Neural crest cell (in vitro differentiated cells): ENCODE results near the gene NUDT11. TPM values are rescaled to one million over a fixed set of nuclear protein-coding genes. Genes with fewer than 3 reads are reported as not detected.
"Not testable (repeated sequence)": the region's sequence is repeated elsewhere in the genome, so short reads cannot be mapped to it uniquely, and the experiment has no call there.

ENCODE experiments used
- DNase-seq: peaks from one replicate; pipeline ENCODE4 v3.0.0; 2021; ENCODE audit warnings: low read depth, mixed read lengths, low spot score
- H3K27ac Mint-ChIP-seq: one replicate; pipeline ENCODE4 v1.8.0; 2021; ENCODE audit warnings: mild to moderate bottlenecking, mixed read lengths; ENCODE audit not compliant: unreplicated experiment
- H3K27me3 Mint-ChIP-seq: 2 replicates; pipeline ENCODE4 v1.8.0; 2021; ENCODE audit warnings: low read depth, mild to moderate bottlenecking, mixed read lengths
- H3K36me3 Mint-ChIP-seq: 2 replicates; pipeline ENCODE4 v1.8.0; 2021; ENCODE audit warnings: low read depth, mild to moderate bottlenecking, mixed read lengths
- H3K4me1 Mint-ChIP-seq: 2 replicates; pipeline ENCODE4 v1.8.0; 2021; ENCODE audit warnings: mixed read lengths
- H3K4me3 Mint-ChIP-seq: one replicate; pipeline ENCODE4 v1.8.0; 2021; ENCODE audit warnings: mild to moderate bottlenecking, mixed read lengths
- H3K9me3 Mint-ChIP-seq: 2 replicates; pipeline ENCODE4 v1.8.0; 2021; ENCODE audit warnings: mixed read lengths
- CTCF ChIP-seq: fragments of 200-600 bp; sonication (generic); conservative IDR thresholded peaks from 2 replicates; pipeline ENCODE4 v1.5.0; 2021; ENCODE audit warnings: antibody characterized with exemption, mild to moderate bottlenecking
- long read RNA-seq: library from polyadenylated mRNA; unstranded; transcript quantifications from one replicate; pipeline ENCODE4 v2.0.0, GENCODE V29; 2020
- total RNA-seq: library from RNA; stranded (reverse); gene quantifications from 2 replicates; pipeline ENCODE4 v1.2.1, GENCODE V29; 2021

The NUDT11 gene
- 39.8 and 41.3 TPM in 2 replicates for total RNA-seq
- long read RNA-seq, transcript NUDT11-201 (2 exons, 2,385 nt), result major isoform, 180 of 187 reads
- long read RNA-seq, partial matches to known transcripts, result 5 of 187 reads
- long read RNA-seq, other reads (novel, unspliced or antisense), result 2 of 187 reads

- peaks cover 6% of the 10 kb centered on the region for H3K36me3 Mint-ChIP-seq
- no peak for TF ChIP-seq CTCF
- peaks cover 15% of the 10 kb centered on the region for H3K4me1 Mint-ChIP-seq
- peak within 1 kb of the TSS; percentile 95 for H3K27ac Mint-ChIP-seq
- H3K9me3 Mint-ChIP-seq, result peaks cover 8% of the 10 kb centered on the region
- H3K27me3 Mint-ChIP-seq, result no peaks in the 10 kb centered on the region
- peak; percentile 62 for DNase-seq
- peak within 1 kb of the TSS; percentile 95 for H3K4me3 Mint-ChIP-seq
Measured at GRCh38 chrX:51496501-51497291, at the start of gene NUDT11. Gene NUDT11, minus strand, starts transcription at chrX:51496592. Its CDS starts 148 bp downstream, at chrX:51496444.

- no peak for TF ChIP-seq CTCF
- Mint-ChIP-seq H3K36me3 (no peaks in the 10 kb centered on the region), H3K4me1 (no peaks in the 10 kb centered on the region), H3K27ac (no peak overlapping the region), H3K27me3 (no peaks in the 10 kb centered on the region), H3K4me3 (no peak overlapping the region), H3K9me3 (peaks cover under 1% of the 10 kb centered on the region)
- no peak for DNase-seq
Measured at GRCh38 chrX:51520393-51520792, 24.0 kb upstream of the NUDT11 start.

- H3K27ac Mint-ChIP-seq, H3K27me3 Mint-ChIP-seq, H3K4me1 Mint-ChIP-seq, H3K4me3 Mint-ChIP-seq, DNase-seq, H3K9me3 Mint-ChIP-seq, H3K36me3 Mint-ChIP-seq: not testable (repeated sequence)
Measured at GRCh38 chrX:51519131-51519530, 22.7 kb upstream of the NUDT11 start.

GRCh38 chrX:51507551-51507950, 11.2 kb upstream of the NUDT11 start:
- no peak overlapping the region for H3K27ac Mint-ChIP-seq
- no peaks in the 10 kb centered on the region for H3K4me1 Mint-ChIP-seq
- TF ChIP-seq CTCF, result no peak
- no peaks in the 10 kb centered on the region for H3K27me3 Mint-ChIP-seq
- H3K9me3 Mint-ChIP-seq, result peaks cover 18% of the 10 kb centered on the region
- DNase-seq, result no peak
- no peaks in the 10 kb centered on the region for H3K36me3 Mint-ChIP-seq
- H3K4me3 Mint-ChIP-seq, result no peak overlapping the region

GRCh38 chrX:51495701-51496488, 497 bp downstream of the NUDT11 start:
- not testable (repeated sequence) for DNase-seq, H3K9me3 Mint-ChIP-seq, H3K36me3 Mint-ChIP-seq, H3K27me3 Mint-ChIP-seq
- H3K27ac Mint-ChIP-seq, result peak overlapping the region; percentile 95
- peaks cover 15% of the 10 kb centered on the region for H3K4me1 Mint-ChIP-seq
- H3K4me3 Mint-ChIP-seq, result peak overlapping the region; percentile 95

GRCh38 chrX:51494409-51494808, 2.0 kb downstream of the NUDT11 start:
- Mint-ChIP-seq H3K36me3 (peaks cover 4% of the 10 kb centered on the region), H3K4me3 (peak overlapping the region; percentile 95), H3K27ac (no peak overlapping the region), H3K9me3 (peaks cover 8% of the 10 kb centered on the region), H3K27me3 (no peaks in the 10 kb centered on the region), H3K4me1 (peaks cover 15% of the 10 kb centered on the region)
- no peak for DNase-seq
- TF ChIP-seq CTCF, result peak; percentile 47
